ENCODE measurements around the gene TLK2.

Gene TLK2

DNA sequence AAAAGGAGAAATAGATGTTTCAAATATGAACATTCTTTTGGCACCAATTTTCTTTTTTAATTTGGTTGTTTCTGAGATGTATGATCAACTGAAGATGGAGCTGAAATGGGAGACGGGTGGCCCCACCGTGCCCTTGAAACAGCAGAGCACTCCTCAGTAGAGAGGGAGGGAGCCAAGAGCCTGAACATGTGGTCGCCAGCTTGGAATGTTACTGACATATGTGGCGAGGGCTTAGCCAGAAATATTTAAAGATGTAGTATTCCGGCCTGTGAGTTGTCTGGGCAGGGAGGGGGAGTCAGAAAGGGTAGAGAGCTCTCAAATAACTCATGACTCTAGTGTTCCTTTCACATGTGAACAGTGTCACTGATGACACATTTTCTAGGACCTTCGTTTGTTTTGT is 135.5 kb downstream of the TLK2 start:
- ATAC-seq (ENCODE audit: insufficient read depth, low read depth): no peak
- Histone ChIP-seq H3K4me3 (ENCODE audit: low read depth in 1 of 2, low read length in 2 of 2) (no peak overlapping the region), H3K9me3 (ENCODE audit: insufficient read depth, low read length, severe bottlenecking) (no peaks in the 10 kb centered on the region), H4K20me1 (ENCODE audit: insufficient read depth, low read length) (peaks cover 12% of the 10 kb centered on the region; the same call in 1 of the 2 replicates), H3K36me3 (ENCODE audit: insufficient read depth, low read length) (peaks cover 61% of the 10 kb centered on the region), H3K9ac (ENCODE audit: low read depth, low read length) (no peak overlapping the region), H3K4me1 (ENCODE audit: insufficient read depth, low read length) (no peaks in the 10 kb centered on the region), H2AFZ (ENCODE audit: low read depth, low read length) (no peak overlapping the region), H3K27ac (ENCODE audit: low read length) (no peak overlapping the region), H3K4me2 (ENCODE audit: insufficient read depth, low read length) (no peak overlapping the region), H3K79me2 (ENCODE audit: insufficient read depth, low read length) (no peaks in the 10 kb centered on the region), H3K27me3 (ENCODE audit: insufficient read depth, low read length, poor library complexity) (no peaks in the 10 kb centered on the region)
- no peak for TF ChIP-seq CTCF (IDR thresholded peaks at IDR 0.05; ENCODE audit: borderline replicate concordance, extremely low read depth, low read length, poor library complexity, severe bottlenecking)
- TF ChIP-seq EZH2 (IDR thresholded peaks at IDR 0.05; ENCODE audit: borderline replicate concordance, low read depth, low read length, severe bottlenecking): no peak
- DNase-seq: no peak

DNA sequence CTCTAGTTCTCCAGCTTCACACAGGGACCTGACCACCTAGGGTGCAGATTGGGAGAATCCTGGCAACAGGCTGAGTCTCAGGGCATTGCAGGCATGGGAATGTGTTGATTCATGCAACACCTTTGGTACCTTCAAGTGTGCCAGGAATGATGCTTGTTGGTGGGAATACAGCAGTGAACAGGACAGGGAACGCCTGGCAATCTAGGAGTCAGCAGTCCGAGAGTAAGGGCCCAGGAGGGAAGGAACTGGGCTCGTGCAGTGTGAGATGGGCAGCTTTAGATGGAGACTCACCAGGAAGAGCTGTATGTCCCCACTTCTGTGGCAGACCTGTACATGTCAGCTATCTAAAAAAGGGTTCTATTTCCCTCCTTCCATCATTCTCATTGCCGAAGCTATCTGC is 136.9 kb downstream of the TLK2 start:
- Histone ChIP-seq H3K27ac (ENCODE audit: low read length) (no peak overlapping the region), H3K4me3 (ENCODE audit: low read depth in 1 of 2, low read length in 2 of 2) (no peak overlapping the region), H3K36me3 (ENCODE audit: insufficient read depth, low read length) (peaks cover 47% of the 10 kb centered on the region), H3K4me1 (ENCODE audit: insufficient read depth, low read length) (no peaks in the 10 kb centered on the region), H3K9ac (ENCODE audit: low read depth, low read length) (no peak overlapping the region), H3K27me3 (ENCODE audit: insufficient read depth, low read length, poor library complexity) (no peaks in the 10 kb centered on the region), H2AFZ (ENCODE audit: low read depth, low read length) (no peak overlapping the region), H4K20me1 (ENCODE audit: insufficient read depth, low read length) (peaks cover 12% of the 10 kb centered on the region), H3K4me2 (ENCODE audit: insufficient read depth, low read length) (no peak overlapping the region), H3K79me2 (ENCODE audit: insufficient read depth, low read length) (no peaks in the 10 kb centered on the region), H3K9me3 (ENCODE audit: insufficient read depth, low read length, severe bottlenecking) (no peaks in the 10 kb centered on the region)
- ATAC-seq (ENCODE audit: insufficient read depth, low read depth) (no peak), DNase-seq (no peak)
- no peak for TF ChIP-seq EZH2 (IDR thresholded peaks at IDR 0.05; ENCODE audit: borderline replicate concordance, low read depth, low read length, severe bottlenecking)
- no peak for TF ChIP-seq CTCF (IDR thresholded peaks at IDR 0.05; ENCODE audit: borderline replicate concordance, extremely low read depth, low read length, poor library complexity, severe bottlenecking)

GRCh38 chr17:62616993-62617893 is 138.6 kb downstream of the TLK2 start:
- Histone ChIP-seq H3K9me3 (ENCODE audit: insufficient read depth, low read length, severe bottlenecking) (no peaks in the 10 kb centered on the region), H4K20me1 (ENCODE audit: insufficient read depth, low read length) (peaks cover 12% of the 10 kb centered on the region), H3K4me3 (ENCODE audit: low read depth in 1 of 2, low read length in 2 of 2) (no peak overlapping the region), H3K9ac (ENCODE audit: low read depth, low read length) (no peak overlapping the region), H2AFZ (ENCODE audit: low read depth, low read length) (no peak overlapping the region), H3K4me1 (ENCODE audit: insufficient read depth, low read length) (no peaks in the 10 kb centered on the region), H3K79me2 (ENCODE audit: insufficient read depth, low read length) (no peaks in the 10 kb centered on the region), H3K36me3 (ENCODE audit: insufficient read depth, low read length) (peaks cover 32% of the 10 kb centered on the region), H3K4me2 (ENCODE audit: insufficient read depth, low read length) (no peak overlapping the region), H3K27me3 (ENCODE audit: insufficient read depth, low read length, poor library complexity) (no peaks in the 10 kb centered on the region), H3K27ac (ENCODE audit: low read length) (no peak overlapping the region)
- TF ChIP-seq EZH2 (IDR thresholded peaks at IDR 0.05; ENCODE audit: borderline replicate concordance, low read depth, low read length, severe bottlenecking): no peak
- TF ChIP-seq CTCF (IDR thresholded peaks at IDR 0.05; ENCODE audit: borderline replicate concordance, extremely low read depth, low read length, poor library complexity, severe bottlenecking): no peak
- ATAC-seq (ENCODE audit: insufficient read depth, low read depth) (0 out of 3 replicates have a peak, but pooled peaks have one; percentile 23), DNase-seq (no peak)
